Thoracic aorta (tissue), 2 donors: ENCODE data around the gene CARD10. TPM values are rescaled to one million over a fixed set of nuclear protein-coding genes. Genes with fewer than 3 reads are reported as not detected.

ENCODE experiments used
- ATAC-seq: fragments of 150-250 bp; one replicate; pipeline ENCODE4 v1.8.0; 2017; ENCODE audit warnings: low read depth; ENCODE audit not compliant: insufficient number of reproducible peaks, low FRiP score
- DNase-seq: peaks from one replicate; pipeline ENCODE4 v3.0.0-alpha.2; 2020; ENCODE audit warnings: low spot score
- H3K27ac ChIP-seq, 2 donors: fragments of 200-600 bp; sonication (generic); 1 replicate in 1 of 2; 2 replicates in 1 of 2; pipeline ENCODE4 v1.5.1; 2016; ENCODE audit warnings: mild to moderate bottlenecking in 2 of 2, moderate library complexity in 2 of 2
- H3K27me3 ChIP-seq: fragments of 200-600 bp; sonication (generic); replicated peaks from 2 replicates; pipeline ENCODE4 v1.6.0; 2016; ENCODE audit warnings: mild to moderate bottlenecking; ENCODE audit not compliant: insufficient read depth
- H3K36me3 ChIP-seq: fragments of 200-600 bp; sonication (generic); one replicate; pipeline ENCODE4 v1.5.1; 2016
- H3K4me1 ChIP-seq, 2 donors: fragments of 200-600 bp; sonication (generic); 1 replicate in 1 of 2; 2 replicates in 1 of 2; pipeline versions ENCODE4 v1.5.1 to v1.6.0; 2016; ENCODE audit warnings: low read depth in 2 of 2, mild to moderate bottlenecking in 1 of 2; ENCODE audit not compliant: control insufficient read depth in 1 of 2
- H3K4me3 ChIP-seq: fragments of 200-600 bp; sonication (generic); 2 replicates; pipeline ENCODE4 v1.5.1; 2016; ENCODE audit warnings: mild to moderate bottlenecking
- H3K9me3 ChIP-seq: fragments of 200-600 bp; sonication (generic); 2 replicates; pipeline ENCODE4 v1.5.1; 2016
- total RNA-seq, 2 donors: library from RNA; depleted of rRNA; stranded (reverse); fragments of >200 nt; gene quantifications; one replicate each; pipeline versions ENCODE4 v1.1.0 to v1.2.3, GENCODE V29; 2016
- TF ChIP-seq, protein P1 (sequence below): fragments of 200-600 bp; sonication (generic); IDR thresholded peaks from one replicate; pipeline ENCODE4 v1.5.1; 2019; ENCODE audit warnings: antibody characterized with exemption

Gene CARD10
- total RNA-seq, 2 donors from 2014 or later, result 7.2 to 11.0 TPM

DNA sequence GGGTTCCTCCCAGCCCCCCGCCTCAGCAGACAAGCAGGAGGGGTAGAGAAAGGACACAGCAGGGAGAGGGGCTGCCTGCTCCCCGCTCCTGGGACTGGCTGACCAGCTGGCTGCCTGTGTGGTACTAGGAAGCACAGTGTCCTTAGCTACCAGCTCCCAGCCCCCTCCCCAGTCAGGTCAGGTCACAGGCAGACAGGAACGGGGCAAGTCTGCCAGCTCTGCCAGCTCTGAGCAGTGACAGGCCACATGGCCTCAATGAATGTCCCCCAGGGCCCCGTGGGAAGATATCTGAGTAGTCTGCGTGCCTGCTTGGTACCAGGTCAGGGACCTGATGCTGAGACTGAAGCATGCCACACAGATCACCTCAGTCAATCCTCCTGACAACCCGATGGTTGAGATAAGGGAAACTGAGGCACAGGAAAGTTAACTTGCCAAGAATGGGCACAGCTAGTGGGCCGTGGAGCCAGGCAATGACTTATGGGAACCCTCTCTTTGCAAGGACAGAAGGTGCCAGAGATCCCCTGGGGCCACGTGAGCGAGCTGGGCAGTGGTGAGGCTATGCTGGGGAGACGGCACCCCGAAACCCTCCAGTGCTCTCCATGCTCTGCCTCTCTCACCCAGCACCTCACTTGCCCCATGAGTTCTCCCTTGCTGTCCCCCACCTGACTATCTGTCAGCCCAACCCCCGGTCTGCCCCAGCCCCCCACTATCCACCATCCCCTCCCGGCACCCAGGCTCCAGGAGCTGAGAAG, 19.2 kb downstream of the CARD10 start:
- Histone ChIP-seq H3K9me3 (no peaks in the 10 kb centered on the region), H3K36me3 (no peaks in the 10 kb centered on the region), H3K4me1 (peaks cover 11 to 21% of the 10 kb centered on the region in 2 donors), H3K4me3 (no peak overlapping the region), H3K27ac (no peak overlapping the region), H3K27me3 (no peaks in the 10 kb centered on the region)
- TF ChIP-seq, protein P1, sequence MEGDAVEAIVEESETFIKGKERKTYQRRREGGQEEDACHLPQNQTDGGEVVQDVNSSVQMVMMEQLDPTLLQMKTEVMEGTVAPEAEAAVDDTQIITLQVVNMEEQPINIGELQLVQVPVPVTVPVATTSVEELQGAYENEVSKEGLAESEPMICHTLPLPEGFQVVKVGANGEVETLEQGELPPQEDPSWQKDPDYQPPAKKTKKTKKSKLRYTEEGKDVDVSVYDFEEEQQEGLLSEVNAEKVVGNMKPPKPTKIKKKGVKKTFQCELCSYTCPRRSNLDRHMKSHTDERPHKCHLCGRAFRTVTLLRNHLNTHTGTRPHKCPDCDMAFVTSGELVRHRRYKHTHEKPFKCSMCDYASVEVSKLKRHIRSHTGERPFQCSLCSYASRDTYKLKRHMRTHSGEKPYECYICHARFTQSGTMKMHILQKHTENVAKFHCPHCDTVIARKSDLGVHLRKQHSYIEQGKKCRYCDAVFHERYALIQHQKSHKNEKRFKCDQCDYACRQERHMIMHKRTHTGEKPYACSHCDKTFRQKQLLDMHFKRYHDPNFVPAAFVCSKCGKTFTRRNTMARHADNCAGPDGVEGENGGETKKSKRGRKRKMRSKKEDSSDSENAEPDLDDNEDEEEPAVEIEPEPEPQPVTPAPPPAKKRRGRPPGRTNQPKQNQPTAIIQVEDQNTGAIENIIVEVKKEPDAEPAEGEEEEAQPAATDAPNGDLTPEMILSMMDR, result no peak
- DNase-seq, result no peak
- ATAC-seq, result no peak

DNA sequence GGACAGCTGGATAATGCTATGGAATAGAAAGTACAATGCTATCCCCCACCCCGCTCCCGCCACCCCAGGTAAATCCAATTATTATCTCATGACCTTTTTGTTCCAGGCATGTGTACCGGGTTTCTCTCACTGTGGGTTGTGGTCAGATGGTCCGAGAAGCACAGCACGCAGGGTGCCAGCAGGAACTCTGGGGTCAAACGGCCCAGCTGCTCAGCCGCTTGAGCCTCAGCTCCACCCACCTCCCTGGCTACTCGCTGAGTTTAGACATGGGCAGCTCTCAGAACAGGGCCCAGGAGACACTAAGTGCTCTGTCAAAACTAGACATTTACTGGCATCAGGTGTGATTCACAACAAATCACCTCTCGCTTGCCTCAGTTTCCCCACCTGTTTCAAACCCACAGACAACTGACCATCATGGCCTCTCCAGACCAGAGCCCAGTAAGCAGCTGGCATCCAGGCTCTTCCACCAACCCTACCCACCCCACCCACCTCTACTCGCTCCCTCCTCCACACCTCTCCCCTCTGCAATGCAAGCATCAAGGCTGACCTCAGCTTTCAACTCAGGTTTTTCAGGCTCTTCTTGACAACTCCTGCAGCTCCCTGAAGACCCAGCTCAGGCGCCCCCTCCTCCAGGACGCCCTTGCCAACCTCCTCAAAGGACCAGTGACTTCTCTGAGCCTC, 20.0 kb downstream of the CARD10 start:
- H3K4me1 ChIP-seq, result peaks cover 11 to 21% of the 10 kb centered on the region in 2 donors
- TF ChIP-seq, protein P1, result no peak
- H3K27ac ChIP-seq, result no peak overlapping the region
- DNase-seq (no peak), ATAC-seq (no peak)
- no peaks in the 10 kb centered on the region for H3K36me3 ChIP-seq
- no peak overlapping the region for H3K4me3 ChIP-seq
- H3K9me3 ChIP-seq, result no peaks in the 10 kb centered on the region
- H3K27me3 ChIP-seq, result no peaks in the 10 kb centered on the region

DNA sequence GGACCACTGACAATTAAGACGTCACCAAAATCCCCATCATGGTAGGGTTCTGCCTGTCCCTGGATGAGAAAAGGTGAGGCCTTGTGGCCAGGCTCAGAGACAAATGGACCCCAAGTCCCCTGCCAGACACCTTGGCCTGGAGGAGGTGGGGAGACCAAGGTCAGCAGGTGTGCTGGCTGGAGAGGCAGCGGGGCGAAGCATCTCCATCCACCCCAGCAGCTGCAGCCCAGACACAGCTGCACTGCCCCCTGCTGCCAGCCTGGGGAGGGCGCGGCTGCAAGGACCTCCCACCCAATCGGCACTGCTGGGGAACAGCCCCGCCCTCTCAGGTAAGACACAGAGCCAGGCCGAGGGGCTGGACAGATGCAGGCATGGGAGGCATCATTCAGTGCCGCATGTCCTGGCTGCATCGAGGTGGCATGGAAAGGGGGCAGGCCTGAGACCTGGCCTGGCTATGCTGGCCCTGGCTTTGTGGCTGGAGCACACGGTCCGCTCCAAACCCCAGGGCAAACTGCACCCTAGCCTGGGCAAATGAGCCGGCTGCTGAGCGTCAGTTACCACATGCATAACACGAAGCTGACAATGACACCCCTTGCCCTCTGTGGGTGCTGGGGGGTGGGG, 20.8 kb downstream of the CARD10 start:
- ATAC-seq (no peak), DNase-seq (no peak)
- TF ChIP-seq, protein P1, result no peak
- H3K27ac ChIP-seq, result no peak overlapping the region
- H3K4me3 ChIP-seq, result no peak overlapping the region
- no peaks in the 10 kb centered on the region for H3K9me3 ChIP-seq
- peaks cover 11 to 15% of the 10 kb centered on the region in 2 donors for H3K4me1 ChIP-seq
- H3K27me3 ChIP-seq, result no peaks in the 10 kb centered on the region
- H3K36me3 ChIP-seq, result no peaks in the 10 kb centered on the region

DNA sequence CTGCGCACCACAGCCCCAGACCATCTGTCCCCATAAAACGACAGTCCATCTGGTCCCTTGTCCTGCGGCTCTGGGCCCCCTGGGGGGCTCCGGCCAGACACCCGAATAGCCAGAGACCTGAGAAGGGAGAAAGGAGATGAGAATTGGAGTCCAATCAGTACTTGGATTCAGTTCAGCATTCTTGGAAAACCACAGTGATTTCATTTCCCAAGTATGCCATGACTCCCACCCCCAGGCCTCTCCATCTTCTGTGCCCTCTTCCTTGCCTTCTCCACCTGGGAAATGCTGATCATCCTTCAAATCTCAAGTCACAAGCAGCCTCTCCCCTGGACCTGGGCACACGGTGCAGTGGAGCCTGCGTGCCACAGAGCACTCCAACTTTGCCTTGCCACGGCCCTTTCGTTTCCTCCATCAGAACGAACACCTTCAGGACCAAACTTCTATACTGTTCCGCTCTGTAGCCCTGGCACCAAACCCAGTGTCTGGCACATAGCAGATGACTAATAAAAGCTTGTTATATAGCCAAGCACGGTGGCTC, 22.1 kb downstream of the CARD10 start:
- DNase-seq, result no peak
- Histone ChIP-seq H3K27ac (no peak overlapping the region), H3K36me3 (no peaks in the 10 kb centered on the region), H3K4me3 (no peak overlapping the region), H3K27me3 (no peaks in the 10 kb centered on the region), H3K4me1 (peaks cover 10 to 14% of the 10 kb centered on the region in 2 donors), H3K9me3 (no peaks in the 10 kb centered on the region)
- no peak for ATAC-seq
- TF ChIP-seq, protein P1, result no peak

DNA sequence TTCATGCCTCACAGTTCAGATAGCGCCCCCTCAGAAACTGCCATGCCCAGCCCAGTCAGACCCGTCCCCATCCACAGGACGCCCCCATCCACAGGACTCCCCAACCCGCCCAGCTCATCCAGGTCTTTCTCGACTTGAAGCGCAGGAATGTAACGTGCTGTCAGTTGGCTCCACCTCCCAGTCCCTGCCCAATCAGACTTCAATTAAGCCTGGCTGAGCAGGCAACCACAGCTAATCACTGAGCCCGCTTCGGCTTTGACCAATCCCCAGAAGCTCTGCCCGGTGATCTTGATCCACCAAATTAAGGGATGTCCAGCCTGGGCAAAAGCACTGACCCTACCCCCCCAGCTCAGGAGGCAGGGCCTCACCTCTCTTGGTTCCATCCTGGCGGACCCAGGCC, 22.6 kb downstream of the CARD10 start:
- no peaks in the 10 kb centered on the region for H3K9me3 ChIP-seq
- H3K4me1 ChIP-seq, result peaks cover 6 to 9% of the 10 kb centered on the region in 2 donors
- H3K27me3 ChIP-seq, result no peaks in the 10 kb centered on the region
- H3K4me3 ChIP-seq, result no peak overlapping the region
- TF ChIP-seq, protein P1, result no peak
- H3K27ac ChIP-seq, result no peak overlapping the region
- no peaks in the 10 kb centered on the region for H3K36me3 ChIP-seq
- DNase-seq (no peak), ATAC-seq (no peak)
